ENCODE results near the gene PARS2.
A peak's percentile ranks its signal among the peaks of the same experiment; 100 is the strongest.

DNA sequence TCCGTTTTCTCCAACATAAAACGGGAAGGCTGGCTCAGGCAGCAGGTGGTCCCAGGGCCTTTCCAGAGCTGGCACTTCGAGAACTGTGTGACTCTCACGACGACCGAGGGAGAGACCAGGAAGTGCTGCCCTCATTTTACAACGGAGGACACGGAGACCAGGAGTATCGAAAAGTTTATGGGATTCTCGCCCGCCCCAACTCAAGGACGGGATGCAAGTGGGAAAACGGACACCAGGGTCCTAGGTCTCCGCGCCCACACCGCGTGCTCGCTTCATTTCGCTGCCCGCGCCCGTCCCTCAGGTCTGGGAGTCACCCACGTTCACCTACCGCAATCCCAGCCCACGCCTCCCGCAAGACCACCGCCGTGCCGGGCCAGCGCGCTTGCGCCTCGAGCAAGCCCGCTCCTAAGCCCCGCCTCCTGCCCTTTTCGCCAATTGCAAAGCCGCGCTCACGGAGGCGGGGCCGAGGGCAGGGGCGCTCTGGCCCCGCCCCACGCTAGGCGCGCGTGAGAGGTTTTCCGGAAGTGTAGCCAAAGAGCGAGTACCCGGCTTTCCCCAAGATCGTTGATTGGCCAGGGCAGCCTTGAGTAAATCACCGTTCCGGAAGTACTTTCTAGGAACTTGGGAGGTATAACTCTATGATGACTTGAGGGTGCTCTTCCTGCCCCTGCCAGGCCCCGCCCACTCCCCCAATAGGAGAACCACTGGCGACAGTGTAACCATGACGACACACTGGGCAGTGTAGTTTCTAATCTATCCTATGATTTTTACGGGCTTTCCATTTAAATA lies at the start of gene PARS2:
- TF ChIP-seq, protein P1, sequence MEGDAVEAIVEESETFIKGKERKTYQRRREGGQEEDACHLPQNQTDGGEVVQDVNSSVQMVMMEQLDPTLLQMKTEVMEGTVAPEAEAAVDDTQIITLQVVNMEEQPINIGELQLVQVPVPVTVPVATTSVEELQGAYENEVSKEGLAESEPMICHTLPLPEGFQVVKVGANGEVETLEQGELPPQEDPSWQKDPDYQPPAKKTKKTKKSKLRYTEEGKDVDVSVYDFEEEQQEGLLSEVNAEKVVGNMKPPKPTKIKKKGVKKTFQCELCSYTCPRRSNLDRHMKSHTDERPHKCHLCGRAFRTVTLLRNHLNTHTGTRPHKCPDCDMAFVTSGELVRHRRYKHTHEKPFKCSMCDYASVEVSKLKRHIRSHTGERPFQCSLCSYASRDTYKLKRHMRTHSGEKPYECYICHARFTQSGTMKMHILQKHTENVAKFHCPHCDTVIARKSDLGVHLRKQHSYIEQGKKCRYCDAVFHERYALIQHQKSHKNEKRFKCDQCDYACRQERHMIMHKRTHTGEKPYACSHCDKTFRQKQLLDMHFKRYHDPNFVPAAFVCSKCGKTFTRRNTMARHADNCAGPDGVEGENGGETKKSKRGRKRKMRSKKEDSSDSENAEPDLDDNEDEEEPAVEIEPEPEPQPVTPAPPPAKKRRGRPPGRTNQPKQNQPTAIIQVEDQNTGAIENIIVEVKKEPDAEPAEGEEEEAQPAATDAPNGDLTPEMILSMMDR (IDR thresholded peaks at IDR 0.05; ENCODE audit: poor library complexity, severe bottlenecking) = no peak
- TF ChIP-seq EZH2 (IDR thresholded peaks at IDR 0.05; ENCODE audit: borderline replicate concordance, insufficient read depth, low read length, poor library complexity, severe bottlenecking) (no peak), SMC3 (conservative IDR thresholded peaks at IDR 0.05; ENCODE audit: poor library complexity) (peak; percentile 54), POLR2AphosphoS5 (IDR thresholded peaks at IDR 0.05) (peak; percentile 85), RAD21 (conservative IDR thresholded peaks at IDR 0.05) (peak; percentile 45), TAF1 (IDR thresholded peaks at IDR 0.05; ENCODE audit: low read depth) (peak; percentile 51)
- TF ChIP-seq, protein P2, sequence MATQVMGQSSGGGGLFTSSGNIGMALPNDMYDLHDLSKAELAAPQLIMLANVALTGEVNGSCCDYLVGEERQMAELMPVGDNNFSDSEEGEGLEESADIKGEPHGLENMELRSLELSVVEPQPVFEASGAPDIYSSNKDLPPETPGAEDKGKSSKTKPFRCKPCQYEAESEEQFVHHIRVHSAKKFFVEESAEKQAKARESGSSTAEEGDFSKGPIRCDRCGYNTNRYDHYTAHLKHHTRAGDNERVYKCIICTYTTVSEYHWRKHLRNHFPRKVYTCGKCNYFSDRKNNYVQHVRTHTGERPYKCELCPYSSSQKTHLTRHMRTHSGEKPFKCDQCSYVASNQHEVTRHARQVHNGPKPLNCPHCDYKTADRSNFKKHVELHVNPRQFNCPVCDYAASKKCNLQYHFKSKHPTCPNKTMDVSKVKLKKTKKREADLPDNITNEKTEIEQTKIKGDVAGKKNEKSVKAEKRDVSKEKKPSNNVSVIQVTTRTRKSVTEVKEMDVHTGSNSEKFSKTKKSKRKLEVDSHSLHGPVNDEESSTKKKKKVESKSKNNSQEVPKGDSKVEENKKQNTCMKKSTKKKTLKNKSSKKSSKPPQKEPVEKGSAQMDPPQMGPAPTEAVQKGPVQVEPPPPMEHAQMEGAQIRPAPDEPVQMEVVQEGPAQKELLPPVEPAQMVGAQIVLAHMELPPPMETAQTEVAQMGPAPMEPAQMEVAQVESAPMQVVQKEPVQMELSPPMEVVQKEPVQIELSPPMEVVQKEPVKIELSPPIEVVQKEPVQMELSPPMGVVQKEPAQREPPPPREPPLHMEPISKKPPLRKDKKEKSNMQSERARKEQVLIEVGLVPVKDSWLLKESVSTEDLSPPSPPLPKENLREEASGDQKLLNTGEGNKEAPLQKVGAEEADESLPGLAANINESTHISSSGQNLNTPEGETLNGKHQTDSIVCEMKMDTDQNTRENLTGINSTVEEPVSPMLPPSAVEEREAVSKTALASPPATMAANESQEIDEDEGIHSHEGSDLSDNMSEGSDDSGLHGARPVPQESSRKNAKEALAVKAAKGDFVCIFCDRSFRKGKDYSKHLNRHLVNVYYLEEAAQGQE (IDR thresholded peaks at IDR 0.05; ENCODE audit: borderline replicate concordance) = no peak
